Endometrial microvascular endothelial cells (primary cell): ENCODE measurements around the gene IFT43. TPM values are rescaled to one million over a fixed set of nuclear protein-coding genes. Genes with fewer than 3 reads are reported as not detected.

Experiments used
- in situ Hi-C: cut with HindIII; loops from 2 replicates; pipeline ENCODE4 v1.10.0; 2017; ENCODE audit warnings: low sequenced_read_pairs, low pct_unique_long_range_greater_than_20kb; ENCODE audit errors: inconsistent ontology term
- total RNA-seq: library from RNA; depleted of rRNA; stranded (reverse); fragments of >200 nt; gene quantifications from one replicate; pipeline ENCODE4 v1.2.3, GENCODE V29; 2015; ENCODE audit errors: inconsistent ontology term

IFT43 gene
- total RNA-seq, 1 donor from 2014 or later, result 42.7 TPM

- in situ Hi-C loops, result no loop called here
These were observed 139.9 kb downstream of the IFT43 start for GRCh38 chr14:76125511-76125910.

- in situ Hi-C loops, result no loop called here
These were observed 140.5 kb downstream of the IFT43 start for GRCh38 chr14:76126076-76126475.

- in situ Hi-C loops, result no loop called here
These were observed 144.5 kb downstream of the IFT43 start for GRCh38 chr14:76129851-76130576.

- in situ Hi-C loops, result no loop called here
These were observed 145.8 kb downstream of the IFT43 start for GRCh38 chr14:76131071-76131965.

- in situ Hi-C loops, result no loop called here
These were observed 147.5 kb downstream of the IFT43 start for GRCh38 chr14:76133103-76133502.

Other genes with a start within 250 kb of the IFT43 start
- gene TGFB3, start 3.8 kb upstream of the IFT43 start, total RNA-seq, result 4.3 TPM
- 44.7 TPM for gene GPATCH2L, start 166.2 kb downstream of the IFT43 start, total RNA-seq